GM12878 (cell line): ENCODE results near the gene TRIM69. TPM values are rescaled to one million over a fixed set of nuclear protein-coding genes. Genes with fewer than 3 reads are reported as not detected.

Experiments used
- ATAC-seq: fragments of 200-7000 bp; cut with Tn5 transposase; 3 replicates; pipeline ENCODE4 v1.9.1; 2020; ENCODE audit warnings: mild to moderate bottlenecking, moderate library complexity
- BruUV-seq: library from RNA; stranded (reverse); fragments of 400-500 nt; replicated peaks from 2 replicates; lab custom pipeline; 2021; lab: Mats Ljungman, UMichigan
- CTCF ChIA-PET: fragments of 300-600 bp; sonication (Branson Sonifier 250); formaldehyde crosslinking; extraction: SDS; loops from one replicate; lab custom pipeline; 2021; ENCODE audit warnings: inconsistent platforms; lab: Yijun Ruan, JAX
- POLR2A ChIA-PET: fragments of 350-600 bp; formaldehyde crosslinking; extraction: SDS; loops from one replicate; lab custom pipeline; 2021; ENCODE audit warnings: inconsistent platforms; lab: Charles Lee
- RAD21 ChIA-PET: fragments of 300-600 bp; sonication (Branson Sonifier 250); formaldehyde crosslinking; loops from one replicate; lab custom pipeline; 2023; ENCODE audit warnings: antibody characterized with exemption; ENCODE audit not compliant: unreplicated experiment; lab: Charles Lee
- SMC1A ChIA-PET: fragments of 300-600 bp; sonication (Branson Sonifier 250); formaldehyde crosslinking; loops from one replicate; lab custom pipeline; 2023; ENCODE audit not compliant: unreplicated experiment, uncharacterized antibody; lab: Charles Lee
- DNase-seq: peaks from one replicate; pipeline ENCODE4 v3.0.0-alpha.2; 2011; ENCODE audit warnings: low read depth, low spot score
- FAIRE-seq: peaks from 3 replicates; lab custom pipeline; 2011; peaks lifted over from hg19 to GRCh38; lab: Jason Lieb, UNC
- H2AFZ ChIP-seq: 2 replicates; pipeline ENCODE4 v1.6.0; 2011; ENCODE audit warnings: low read depth, low read length, control low read depth; ENCODE audit not compliant: control insufficient read depth
- H3K27ac ChIP-seq: 2 replicates; pipeline ENCODE4 v1.5.1; 2011; ENCODE audit warnings: control low read depth; ENCODE audit not compliant: control insufficient read depth, insufficient read depth
- H3K27me3 ChIP-seq, 2 experiments: replicated peaks in 1 of 2; 2 replicates each; pipeline versions ENCODE4 v1.6.0 to v1.6.1; 2011; ENCODE audit warnings: low read length in 1 of 2; ENCODE audit not compliant: control insufficient read depth in 2 of 2, insufficient read depth in 2 of 2
- H3K36me3 ChIP-seq, 2 experiments: 2 replicates each; pipeline ENCODE4 v1.5.1; 2011; ENCODE audit warnings: low read length in 1 of 2; ENCODE audit not compliant: control insufficient read depth in 2 of 2, insufficient read depth in 2 of 2
- H3K4me1 ChIP-seq: 2 replicates; pipeline ENCODE4 v1.6.1; 2011; ENCODE audit warnings: mild to moderate bottlenecking, low read length, moderate library complexity, mixed read lengths; ENCODE audit not compliant: control insufficient read depth, insufficient read depth
- H3K4me2 ChIP-seq: 2 replicates; pipeline ENCODE4 v1.6.0; 2011; ENCODE audit warnings: control low read depth; ENCODE audit not compliant: control insufficient read depth, insufficient read depth
- H3K4me3 ChIP-seq: fragments of 200-600 bp; sonication (generic); 2 replicates; pipeline ENCODE4 v1.5.1; 2016
- H3K79me2 ChIP-seq: 2 replicates; pipeline ENCODE4 v1.6.0; 2011; ENCODE audit warnings: low read length; ENCODE audit not compliant: control insufficient read depth, insufficient read depth
- H3K9ac ChIP-seq: 2 replicates; pipeline ENCODE4 v1.8.0; 2011; ENCODE audit warnings: low read length, control low read depth, mixed read lengths; ENCODE audit not compliant: control insufficient read depth, insufficient read depth
- H3K9me3 ChIP-seq: replicated peaks from 3 replicates; pipeline ENCODE4 v1.5.1; 2011; ENCODE audit warnings: mild to moderate bottlenecking, low read length; ENCODE audit not compliant: control insufficient read depth, insufficient read depth
- H4K20me1 ChIP-seq: 2 replicates; pipeline ENCODE4 v1.6.0; 2011; ENCODE audit not compliant: control insufficient read depth, insufficient read depth
- BACH1 ChIP-seq: fragments of 450-650 bp; IDR thresholded peaks from 2 replicates; pipeline ENCODE4 v1.6.1; 2017; ENCODE audit warnings: mild to moderate bottlenecking, borderline replicate concordance
- IKZF1 ChIP-seq: fragments of 450-650 bp; conservative IDR thresholded peaks from 2 replicates; pipeline ENCODE4 v1.6.1; 2017; ENCODE audit warnings: antibody characterized with exemption, mild to moderate bottlenecking
- IKZF2 ChIP-seq, 2 experiments: fragments of 450-650 bp; IDR thresholded peaks; 2 replicates each; pipeline ENCODE4 v1.6.1; 2017; ENCODE audit warnings: mild to moderate bottlenecking in 2 of 2, moderate library complexity in 2 of 2
- NFIC ChIP-seq: IDR thresholded peaks from 2 replicates; pipeline ENCODE4 v1.6.1; 2012; ENCODE audit warnings: low read depth, mild to moderate bottlenecking, inconsistent platforms, low read length, moderate library complexity
- POLR2AphosphoS2 ChIP-seq: IDR thresholded peaks from 2 replicates; pipeline ENCODE4 v1.6.1; 2011; ENCODE audit warnings: low read depth, mild to moderate bottlenecking, low read length, improper control_type of control experiment, moderate library complexity
- POLR2AphosphoS5 ChIP-seq: IDR thresholded peaks from 2 replicates; pipeline ENCODE4 v1.6.1; 2011; ENCODE audit warnings: mild to moderate bottlenecking, low read length, inconsistent platforms
- SMAD5 ChIP-seq: IDR thresholded peaks from 2 replicates; pipeline ENCODE4 v1.6.1; 2016; ENCODE audit warnings: antibody characterized with exemption, low read depth
- SUZ12 ChIP-seq: fragments of 200-600 bp; sonication (generic); IDR thresholded peaks from one replicate; pipeline ENCODE4 v1.6.1; 2018; ENCODE audit warnings: antibody characterized with exemption, mild to moderate bottlenecking; ENCODE audit not compliant: unreplicated experiment
- WGBS: methylation state at CpG from one replicate; pipeline ENCODE4 v1.1.6; 2016; ENCODE audit warnings: low lambda C conversion rate; ENCODE audit not compliant: insufficient replicate concordance, insufficient coverage; ENCODE audit errors: missing lambda C conversion rate; 5-methylcytosine and 5-hydroxymethylcytosine counted together
- in situ Hi-C: fragments of 300-500 bp; cut with MboI; formaldehyde crosslinking; loops from 9 replicates; pipeline ENCODE4 v1.14.3; 2018; ENCODE audit warnings: mixed read lengths
- intact Hi-C: fragments of 100-400 bp; cut with micrococcal nuclease; formaldehyde crosslinking; loops from one replicate; pipeline ENCODE4 v1.14.2; 2022; ENCODE audit not compliant: unreplicated experiment
- polyA plus RNA-seq, 11 experiments: library from polyadenylated mRNA; depleted of rRNA in 4 of 11; unstranded in 6 of 11; stranded (reverse) in 5 of 11; fragments of >200 nt; fragmentation: Nextera tagmentation in 4 of 11; fragmentation: Illumina TruSeq in 1 of 11; extraction: Ambion mirVana in 4 of 11; extraction: Trizol in 1 of 11; gene quantifications; 1 replicate in 1 of 11; 2 replicates in 10 of 11; pipeline versions ENCODE4 v1.2.1 to v1.2.3, GENCODE V29; 2011 to 2016; ENCODE audit warnings: inconsistent platforms in 2 of 11, missing spikeins in 2 of 11, low read depth in 1 of 11
- total RNA-seq, 4 experiments: library from RNA; depleted of rRNA in 3 of 4; stranded (reverse); fragments of >200 nt in 3 of 4; fragmentation: Illumina TruSeq in 1 of 4; extraction: Trizol in 1 of 4; gene quantifications; 2 replicates each; pipeline versions ENCODE4 v1.2.1 to v1.2.3, GENCODE V29; 2013 to 2021
- TF ChIP-seq, protein P1 (sequence below): fragments of 450-650 bp; formaldehyde crosslinking; IDR thresholded peaks from 2 replicates; pipeline ENCODE4 v1.4.0; 2022; ENCODE audit warnings: mild to moderate bottlenecking, moderate library complexity
- TF ChIP-seq, protein P2 (sequence below): IDR thresholded peaks from 2 replicates; pipeline ENCODE4 v1.6.1; 2012; ENCODE audit warnings: low read length, inconsistent platforms

Gene TRIM69
- total and polyA plus RNA-seq, 10 of the 15 experiments (the other 5 are each of a cell fraction or from before 2014, with no cell fraction given) = 11.2 to 52.7 (median 37.8) TPM

DNA sequence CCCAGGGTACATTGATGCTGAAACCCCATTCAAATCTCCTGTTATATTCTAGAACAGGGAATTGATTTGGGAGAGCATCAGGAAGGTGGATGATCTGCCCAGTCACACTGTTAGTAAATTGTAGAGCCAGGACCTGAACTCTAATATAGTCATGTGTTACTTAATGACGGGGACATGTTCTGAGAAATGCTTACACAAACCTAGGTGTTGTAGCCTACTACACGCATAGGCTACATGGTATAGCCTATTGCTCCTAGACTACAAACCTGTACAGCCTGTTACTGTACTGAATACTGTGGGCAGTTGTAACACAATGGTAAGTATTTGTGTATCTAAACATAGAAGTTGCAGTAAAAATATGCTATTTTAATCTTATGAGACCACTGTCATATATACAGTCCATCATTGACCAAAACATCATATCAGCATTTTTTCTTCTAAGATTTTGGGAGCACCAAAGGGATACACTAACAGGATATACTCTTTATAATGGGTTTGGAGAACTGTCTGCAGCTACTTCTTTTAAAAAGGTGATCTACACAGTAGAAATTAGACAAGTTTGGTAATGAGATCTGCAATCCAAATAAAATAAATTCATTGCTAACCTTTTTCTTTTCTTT lies 19.2 kb upstream of the TRIM69 start:
- peaks cover 30% of the 10 kb centered on the region for H4K20me1 ChIP-seq
- BruUV-seq = no TSS peak
- in situ Hi-C loops = no loop called here
- no peak for FAIRE-seq
- peak; percentile 53 for TF ChIP-seq POLR2AphosphoS5
- TF ChIP-seq SUZ12 = no peak
- no peak for TF ChIP-seq IKZF1
- TF ChIP-seq, protein P1, sequence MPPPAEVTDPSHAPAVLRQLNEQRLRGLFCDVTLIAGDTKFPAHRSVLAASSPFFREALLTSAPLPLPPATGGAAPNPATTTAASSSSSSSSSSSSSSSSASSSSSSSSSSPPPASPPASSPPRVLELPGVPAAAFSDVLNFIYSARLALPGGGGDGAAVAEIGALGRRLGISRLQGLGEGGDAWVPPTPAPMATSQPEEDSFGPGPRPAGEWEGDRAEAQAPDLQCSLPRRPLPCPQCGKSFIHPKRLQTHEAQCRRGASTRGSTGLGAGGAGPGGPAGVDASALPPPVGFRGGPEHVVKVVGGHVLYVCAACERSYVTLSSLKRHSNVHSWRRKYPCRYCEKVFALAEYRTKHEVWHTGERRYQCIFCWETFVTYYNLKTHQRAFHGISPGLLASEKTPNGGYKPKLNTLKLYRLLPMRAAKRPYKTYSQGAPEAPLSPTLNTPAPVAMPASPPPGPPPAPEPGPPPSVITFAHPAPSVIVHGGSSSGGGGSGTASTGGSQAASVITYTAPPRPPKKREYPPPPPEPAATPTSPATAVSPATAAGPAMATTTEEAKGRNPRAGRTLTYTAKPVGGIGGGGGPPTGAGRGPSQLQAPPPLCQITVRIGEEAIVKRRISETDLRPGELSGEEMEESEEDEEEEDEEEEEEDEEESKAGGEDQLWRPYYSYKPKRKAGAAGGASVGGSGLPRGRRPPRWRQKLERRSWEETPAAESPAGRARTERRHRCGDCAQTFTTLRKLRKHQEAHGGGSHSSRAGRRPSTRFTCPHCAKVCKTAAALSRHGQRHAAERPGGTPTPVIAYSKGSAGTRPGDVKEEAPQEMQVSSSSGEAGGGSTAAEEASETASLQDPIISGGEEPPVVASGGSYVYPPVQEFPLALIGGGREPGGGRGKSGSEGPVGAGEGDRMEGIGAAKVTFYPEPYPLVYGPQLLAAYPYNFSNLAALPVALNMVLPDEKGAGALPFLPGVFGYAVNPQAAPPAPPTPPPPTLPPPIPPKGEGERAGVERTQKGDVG = peak; percentile 73; the same call in 1 of the 2 replicates
- TF ChIP-seq IKZF2 (IDR thresholded peaks at IDR 0.05) = no peak
- TF ChIP-seq NFIC = 0 out of 2 replicates have a peak, but pooled peaks have one; percentile 12
- TF ChIP-seq, protein P2, sequence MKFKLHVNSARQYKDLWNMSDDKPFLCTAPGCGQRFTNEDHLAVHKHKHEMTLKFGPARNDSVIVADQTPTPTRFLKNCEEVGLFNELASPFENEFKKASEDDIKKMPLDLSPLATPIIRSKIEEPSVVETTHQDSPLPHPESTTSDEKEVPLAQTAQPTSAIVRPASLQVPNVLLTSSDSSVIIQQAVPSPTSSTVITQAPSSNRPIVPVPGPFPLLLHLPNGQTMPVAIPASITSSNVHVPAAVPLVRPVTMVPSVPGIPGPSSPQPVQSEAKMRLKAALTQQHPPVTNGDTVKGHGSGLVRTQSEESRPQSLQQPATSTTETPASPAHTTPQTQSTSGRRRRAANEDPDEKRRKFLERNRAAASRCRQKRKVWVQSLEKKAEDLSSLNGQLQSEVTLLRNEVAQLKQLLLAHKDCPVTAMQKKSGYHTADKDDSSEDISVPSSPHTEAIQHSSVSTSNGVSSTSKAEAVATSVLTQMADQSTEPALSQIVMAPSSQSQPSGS = 0 out of 2 replicates have a peak, but pooled peaks have one; percentile 19
- TF ChIP-seq SMAD5 = peak; percentile 21; the same call in 1 of the 2 replicates
- TF ChIP-seq POLR2AphosphoS2 = peak; percentile 54; the same call in 1 of the 2 replicates
- TF ChIP-seq BACH1 = peak; percentile 32
- TF ChIP-seq, all 136 proteins: peak for 7
- peaks cover 63% of the 10 kb centered on the region for H3K4me1 ChIP-seq
- H3K4me3 ChIP-seq = 0 out of 2 replicates have a peak overlapping the region, but pooled peaks have one; percentile 99
- no peaks in the 10 kb centered on the region for H3K9me3 ChIP-seq
- no peaks in the 10 kb centered on the region for H3K27me3 ChIP-seq
- no peak overlapping the region for H2AFZ ChIP-seq
- CTCF ChIA-PET = interaction anchor here (10.2 to 14.3 kb wide), 3 partner anchors 10 to 51 kb away, joined by 153 to 278 read pairs (median 203); partner anchors contain the start of genes SPG11 and TRIM69
- intact Hi-C loops = no loop called here
- SMC1A ChIA-PET = interaction anchor here (8.1 to 19.0 kb wide), 2 partner anchors 14 to 52 kb away, joined by 87 to 637 read pairs; partner anchors contain the start of genes SPG11 and TRIM69
- RAD21 ChIA-PET = interaction anchor here (14.2 to 18.4 kb wide), 2 partner anchors 12 to 51 kb away, joined by 231 to 653 read pairs; partner anchors contain the start of genes SPG11 and TRIM69
- WGBS = 3% methylated on average over 2 of the region's 2 CpGs
- ATAC-seq = no peak
- no peak for DNase-seq
- H3K79me2 ChIP-seq = peaks cover 74% of the 10 kb centered on the region
- POLR2A ChIA-PET = interaction anchor here (1.2 to 24.8 kb wide), 4 partner anchors 15 to 165 kb away, joined by 3 to 718 read pairs (median 129); partner anchors contain the start of genes SPG11 and TRIM69
- peak overlapping the region; percentile 35 for H3K9ac ChIP-seq
- H3K36me3 ChIP-seq = peaks cover 19 to 52% of the 10 kb centered on the region in 2 experiments
- peak overlapping the region; percentile 93 for H3K4me2 ChIP-seq
- H3K27ac ChIP-seq = no peak overlapping the region
